BLaER1 (cell line): ENCODE results near the gene TAS1R2.

ENCODE experiments used
- H3K27ac ChIP-seq: shearing (Covaris generic); formaldehyde crosslinking; 2 replicates; pipeline ENCODE4 v1.8.1; 2022
- H3K27me3 ChIP-seq: shearing (Covaris generic); formaldehyde crosslinking; 2 replicates; pipeline ENCODE4 v1.8.1; 2022
- H3K36me3 ChIP-seq: shearing (Covaris generic); formaldehyde crosslinking; 2 replicates; pipeline ENCODE4 v1.8.1; 2022
- H3K4me1 ChIP-seq: shearing (Covaris generic); formaldehyde crosslinking; 2 replicates; pipeline ENCODE4 v1.8.1; 2022
- H3K4me2 ChIP-seq: shearing (Covaris generic); formaldehyde crosslinking; 2 replicates; pipeline ENCODE4 v1.8.1; 2022
- H3K4me3 ChIP-seq: shearing (Covaris generic); formaldehyde crosslinking; 2 replicates; pipeline ENCODE4 v1.8.1; 2022
- H3K9ac ChIP-seq: shearing (Covaris generic); formaldehyde crosslinking; 2 replicates; pipeline ENCODE4 v1.8.1; 2022
- H3K9me3 ChIP-seq: shearing (Covaris generic); formaldehyde crosslinking; 2 replicates; pipeline ENCODE4 v1.8.1; 2022
- H4K20me1 ChIP-seq: shearing (Covaris generic); formaldehyde crosslinking; 2 replicates; pipeline ENCODE4 v1.8.1; 2022
- Cebpa-rat ChIP-seq: shearing (Covaris generic); IDR thresholded peaks from 2 replicates; pipeline ENCODE4 v1.8.1; 2022

The TAS1R2 gene

DNA sequence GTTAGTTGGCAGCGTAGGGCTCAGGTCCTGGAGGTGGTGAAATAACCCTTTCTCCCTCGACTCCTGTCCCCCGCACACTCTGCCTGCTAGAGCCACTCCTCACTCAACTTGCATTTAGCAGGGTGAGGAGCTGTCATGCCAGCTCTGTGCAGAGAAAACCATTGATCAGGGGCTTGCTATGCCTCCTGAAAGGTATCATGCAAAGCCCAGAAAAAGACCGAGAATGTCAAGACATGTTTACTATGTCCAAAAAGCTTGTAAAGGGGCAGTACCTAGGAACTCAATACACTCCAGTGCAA lies 24.9 kb upstream of the TAS1R2 start:
- no peaks in the 10 kb centered on the region for H3K27me3 ChIP-seq
- TF ChIP-seq Cebpa-rat, result no peak
- H3K9ac ChIP-seq, result no peak overlapping the region
- H4K20me1 ChIP-seq, result no peaks in the 10 kb centered on the region
- H3K27ac ChIP-seq, result no peak overlapping the region
- no peak overlapping the region for H3K4me3 ChIP-seq
- no peaks in the 10 kb centered on the region for H3K9me3 ChIP-seq
- H3K4me1 ChIP-seq, result no peaks in the 10 kb centered on the region
- peaks cover 83% of the 10 kb centered on the region for H3K36me3 ChIP-seq
- no peak overlapping the region for H3K4me2 ChIP-seq

DNA sequence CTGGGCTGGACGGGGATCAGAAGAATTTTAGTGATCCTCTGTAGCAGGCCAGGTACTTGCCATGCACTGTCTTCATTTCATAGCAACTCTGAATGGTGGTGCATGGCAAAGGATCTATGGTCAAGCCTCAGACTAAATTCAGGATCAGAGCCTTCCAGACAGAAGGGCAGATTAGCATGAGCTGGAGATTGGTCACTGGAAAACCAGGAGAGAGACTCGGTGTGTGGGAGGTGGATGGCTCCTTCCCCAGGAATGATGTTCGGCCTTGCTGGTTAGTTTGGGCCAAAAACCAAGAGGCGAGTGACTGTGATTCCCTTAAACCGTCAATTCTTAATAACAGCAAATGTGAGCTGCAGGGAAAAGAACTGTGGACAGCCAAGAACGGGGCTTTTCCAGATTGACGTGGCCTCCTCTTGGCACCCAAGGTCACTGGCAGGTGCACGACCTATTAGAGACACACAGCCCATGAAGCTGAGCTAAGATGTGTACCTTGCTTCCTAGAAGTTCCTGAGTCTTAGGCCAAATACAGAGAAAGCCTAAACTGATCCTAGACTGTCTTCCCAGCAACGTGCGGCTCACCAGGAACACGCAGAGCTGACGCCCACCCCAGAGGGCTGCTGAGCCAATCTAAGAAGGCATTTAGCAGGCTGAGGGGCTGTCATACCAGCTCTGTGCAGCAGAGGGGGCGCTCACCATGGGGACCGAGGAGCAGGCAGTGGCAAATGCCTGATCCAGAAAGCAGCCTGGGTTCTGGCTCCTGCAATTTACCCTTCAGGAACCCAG lies 24.4 kb upstream of the TAS1R2 start:
- H3K4me2 ChIP-seq, result no peak overlapping the region
- H4K20me1 ChIP-seq, result no peaks in the 10 kb centered on the region
- H3K4me3 ChIP-seq, result no peak overlapping the region
- peaks cover 82% of the 10 kb centered on the region for H3K36me3 ChIP-seq
- H3K27ac ChIP-seq, result no peak overlapping the region
- no peak overlapping the region for H3K9ac ChIP-seq
- H3K4me1 ChIP-seq, result no peaks in the 10 kb centered on the region
- H3K9me3 ChIP-seq, result no peaks in the 10 kb centered on the region
- no peaks in the 10 kb centered on the region for H3K27me3 ChIP-seq
- TF ChIP-seq Cebpa-rat, result no peak

DNA sequence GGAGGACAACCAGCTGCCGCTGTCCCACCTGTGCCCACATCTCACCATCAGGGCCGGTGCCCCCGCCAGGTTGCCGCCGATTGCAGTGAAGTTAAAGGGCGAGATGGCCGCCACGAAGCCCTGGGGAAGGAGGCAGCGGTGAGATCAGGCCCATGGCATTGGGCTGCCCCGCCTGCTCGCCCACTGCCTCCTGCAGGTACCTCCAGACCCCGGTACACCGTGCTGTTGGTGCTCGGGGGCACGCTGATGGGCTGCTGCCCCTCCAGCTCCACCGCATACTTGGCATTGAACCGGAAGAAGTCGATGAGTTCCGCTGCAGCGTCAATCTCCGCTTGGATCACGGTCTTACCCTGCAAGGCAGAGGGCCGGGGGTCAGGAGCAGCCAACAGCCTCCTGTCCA lies 23.6 kb upstream of the TAS1R2 start:
- no peaks in the 10 kb centered on the region for H3K9me3 ChIP-seq
- no peak overlapping the region for H3K4me3 ChIP-seq
- H3K36me3 ChIP-seq, result peaks cover 75% of the 10 kb centered on the region
- H3K4me2 ChIP-seq, result no peak overlapping the region
- no peaks in the 10 kb centered on the region for H3K4me1 ChIP-seq
- H3K9ac ChIP-seq, result no peak overlapping the region
- H3K27ac ChIP-seq, result no peak overlapping the region
- H4K20me1 ChIP-seq, result no peaks in the 10 kb centered on the region
- H3K27me3 ChIP-seq, result no peaks in the 10 kb centered on the region
- TF ChIP-seq Cebpa-rat, result no peak

DNA sequence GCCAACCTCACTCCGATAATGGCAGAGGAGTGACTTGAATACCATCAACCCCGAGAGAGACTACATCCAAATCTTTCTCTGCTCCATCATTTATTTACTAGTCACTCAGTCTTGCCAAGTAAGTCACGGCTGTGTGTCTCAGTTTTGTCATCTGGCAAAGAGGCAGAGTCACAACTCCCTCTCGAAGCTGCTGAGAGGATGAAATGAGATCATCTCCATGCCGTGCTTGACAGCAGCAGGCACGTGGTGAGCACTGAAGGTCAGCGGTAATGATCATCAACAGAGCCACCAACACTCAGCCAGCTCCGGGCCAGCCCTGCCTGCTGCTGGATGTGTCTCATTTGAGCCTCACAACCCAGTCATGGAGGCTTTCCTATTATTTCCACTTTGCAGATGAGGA lies 23.0 kb upstream of the TAS1R2 start:
- H3K27me3 ChIP-seq, result no peaks in the 10 kb centered on the region

DNA sequence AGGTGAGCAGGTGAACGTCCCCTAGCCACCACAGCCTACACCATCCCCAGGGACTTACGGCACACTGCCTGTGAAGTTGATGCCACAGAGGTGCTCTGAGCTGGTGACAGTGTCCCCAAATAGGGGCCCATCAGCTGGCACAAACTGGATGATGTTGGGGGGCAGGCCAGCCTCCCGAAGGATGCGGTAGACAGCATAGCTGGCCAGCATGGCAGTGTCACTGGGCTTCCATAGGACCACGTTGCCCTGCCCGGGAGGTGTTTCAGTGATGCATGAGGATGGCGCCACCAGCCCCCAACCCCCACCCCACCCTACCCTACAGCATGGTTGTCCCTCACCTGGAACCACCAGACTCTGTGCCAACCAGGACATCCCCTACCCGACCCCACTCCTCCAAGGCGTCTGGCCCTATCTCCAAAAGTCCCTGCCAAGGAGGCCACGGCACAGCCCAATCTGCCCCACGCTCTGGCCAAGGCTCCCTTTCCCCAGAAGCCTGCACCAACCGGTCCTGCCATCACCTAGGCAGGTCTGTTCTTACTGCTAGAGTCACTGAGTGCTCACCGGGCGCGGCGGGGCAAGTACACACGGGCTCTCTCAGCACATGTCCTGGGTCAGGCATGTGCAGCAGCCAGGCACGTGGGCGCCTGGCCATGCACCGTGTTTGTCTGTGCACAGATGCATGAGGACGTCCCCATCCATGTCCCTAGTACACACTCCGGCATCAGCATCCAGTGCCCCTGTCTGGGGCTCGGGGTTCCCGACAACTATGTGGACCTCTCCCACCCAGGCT lies 22.4 kb upstream of the TAS1R2 start:
- no peaks in the 10 kb centered on the region for H3K9me3 ChIP-seq
- TF ChIP-seq Cebpa-rat, result no peak
- H3K27ac ChIP-seq, result no peak overlapping the region
- H3K9ac ChIP-seq, result no peak overlapping the region
- no peaks in the 10 kb centered on the region for H3K27me3 ChIP-seq
- H4K20me1 ChIP-seq, result no peaks in the 10 kb centered on the region
- no peak overlapping the region for H3K4me2 ChIP-seq
- no peak overlapping the region for H3K4me3 ChIP-seq
- H3K36me3 ChIP-seq, result peaks cover 64% of the 10 kb centered on the region
- no peaks in the 10 kb centered on the region for H3K4me1 ChIP-seq

More for the DNA sequence above, 23.0 kb upstream of the TAS1R2 start:
- Histone ChIP-seq H3K36me3 (peaks cover 69% of the 10 kb centered on the region), H3K4me1 (no peaks in the 10 kb centered on the region), H4K20me1 (no peaks in the 10 kb centered on the region), H3K27ac (no peak overlapping the region), H3K9me3 (no peaks in the 10 kb centered on the region), H3K9ac (no peak overlapping the region), H3K4me3 (no peak overlapping the region), H3K4me2 (no peak overlapping the region)
- TF ChIP-seq Cebpa-rat, result no peak

DNA sequence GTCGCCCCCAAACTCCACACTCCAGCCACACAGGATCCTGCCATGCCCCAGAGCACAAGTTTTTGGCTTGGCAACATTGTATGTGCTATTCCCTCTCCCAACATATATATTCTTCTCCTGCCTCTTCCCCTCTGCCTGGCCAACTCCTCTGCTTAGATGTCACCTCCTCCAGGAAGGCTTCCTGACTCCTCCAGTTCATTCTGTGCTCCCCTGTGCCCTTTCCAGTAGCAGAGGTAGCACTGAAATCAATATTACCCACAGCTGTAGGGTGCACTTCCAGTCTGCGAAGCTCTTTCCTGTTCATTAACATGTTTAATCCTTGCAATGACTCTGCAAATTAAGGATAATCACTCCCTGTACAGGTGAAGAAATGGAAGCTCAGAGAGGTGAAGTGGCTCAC lies 21.7 kb upstream of the TAS1R2 start:
- Histone ChIP-seq H3K27ac (no peak overlapping the region), H3K36me3 (peaks cover 64% of the 10 kb centered on the region), H3K9ac (no peak overlapping the region), H3K9me3 (no peaks in the 10 kb centered on the region), H3K27me3 (no peaks in the 10 kb centered on the region), H3K4me3 (no peak overlapping the region), H3K4me2 (no peak overlapping the region), H3K4me1 (no peaks in the 10 kb centered on the region), H4K20me1 (no peaks in the 10 kb centered on the region)
- TF ChIP-seq Cebpa-rat, result no peak

DNA sequence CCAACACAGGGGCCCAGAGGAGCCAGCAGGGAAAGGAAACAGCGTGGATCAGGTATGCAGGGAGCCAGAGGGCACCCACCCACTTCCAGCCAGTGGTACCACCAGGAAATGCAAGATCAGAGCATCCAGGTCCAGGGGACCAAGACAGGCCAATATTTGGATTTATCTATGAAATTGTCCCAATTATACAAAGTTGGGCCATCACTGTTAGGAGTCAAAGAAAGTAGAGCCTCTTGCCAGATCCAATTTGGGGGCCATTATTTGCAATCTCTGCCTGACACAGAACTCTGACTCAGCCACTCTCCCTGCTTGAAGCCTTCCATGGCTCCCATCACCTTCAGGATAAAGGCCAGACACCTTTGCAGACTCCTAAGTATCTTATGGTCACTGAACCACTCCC lies 21.1 kb upstream of the TAS1R2 start:
- Histone ChIP-seq H3K27me3 (no peaks in the 10 kb centered on the region), H3K36me3 (peaks cover 67% of the 10 kb centered on the region), H3K9me3 (no peaks in the 10 kb centered on the region), H3K9ac (no peak overlapping the region), H4K20me1 (no peaks in the 10 kb centered on the region), H3K4me3 (no peak overlapping the region), H3K4me2 (no peak overlapping the region), H3K27ac (no peak overlapping the region), H3K4me1 (no peaks in the 10 kb centered on the region)
- no peak for TF ChIP-seq Cebpa-rat

DNA sequence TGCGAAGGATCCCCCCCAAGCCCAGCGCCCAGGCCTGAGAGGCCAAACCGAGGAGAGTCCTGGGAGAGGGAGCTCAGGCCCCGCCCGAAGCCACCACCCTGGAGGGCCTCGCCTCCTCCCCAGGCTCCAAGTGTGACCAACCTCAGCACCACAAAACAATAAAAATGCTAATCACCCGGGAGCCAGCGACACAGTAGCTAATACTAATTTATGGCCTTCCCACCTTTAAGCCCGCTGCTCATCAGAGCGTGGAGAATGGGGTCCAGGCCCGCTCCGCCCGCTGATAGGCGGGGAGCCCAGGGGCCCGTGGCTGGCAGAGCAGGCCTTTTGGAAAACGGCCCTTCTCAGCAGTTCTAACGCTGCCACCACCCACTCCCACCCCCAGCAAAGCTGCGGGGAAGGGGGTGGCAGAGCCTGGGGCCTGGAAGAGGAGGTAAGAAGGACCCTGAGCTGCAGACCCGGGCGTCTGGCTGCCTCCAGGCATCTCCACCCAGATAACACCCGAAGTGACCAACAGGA lies 20.4 kb upstream of the TAS1R2 start:
- H3K27me3 ChIP-seq, result no peaks in the 10 kb centered on the region
- H3K4me3 ChIP-seq, result no peak overlapping the region
- H3K36me3 ChIP-seq, result peaks cover 67% of the 10 kb centered on the region
- no peaks in the 10 kb centered on the region for H3K4me1 ChIP-seq
- H3K9ac ChIP-seq, result no peak overlapping the region
- H3K27ac ChIP-seq, result no peak overlapping the region
- TF ChIP-seq Cebpa-rat, result no peak
- H3K4me2 ChIP-seq, result no peak overlapping the region
- no peaks in the 10 kb centered on the region for H4K20me1 ChIP-seq
- no peaks in the 10 kb centered on the region for H3K9me3 ChIP-seq

DNA sequence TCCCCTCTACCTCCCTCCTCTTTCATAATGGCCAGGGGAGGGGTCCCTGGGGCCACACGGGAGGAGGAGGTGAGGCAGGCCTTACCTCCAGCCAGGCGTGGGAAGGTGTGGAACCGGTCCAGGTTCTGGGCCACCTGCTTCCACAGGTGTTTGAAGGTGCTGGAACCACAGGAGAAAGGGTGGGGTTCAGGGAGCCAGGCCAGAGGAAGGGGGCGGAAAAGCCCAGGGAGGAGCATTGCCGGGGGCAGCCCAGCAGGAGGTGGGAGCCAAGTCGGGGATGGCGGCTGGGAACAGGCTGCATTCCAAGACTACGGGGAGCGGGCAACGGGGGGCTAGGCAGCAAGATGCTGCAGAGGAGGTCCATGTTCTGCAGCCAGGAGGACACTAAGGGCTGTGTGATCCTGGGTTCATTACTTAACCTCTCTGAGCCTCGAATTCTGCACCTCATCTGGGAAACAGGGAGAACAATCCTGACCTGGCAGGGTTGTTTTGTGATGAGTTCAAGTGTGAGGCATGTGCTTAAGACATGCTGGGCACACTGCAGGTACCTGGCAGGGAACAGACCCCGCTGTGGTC lies 19.8 kb upstream of the TAS1R2 start:
- H3K36me3 ChIP-seq, result peaks cover 66% of the 10 kb centered on the region
- H3K9ac ChIP-seq, result no peak overlapping the region
- no peak overlapping the region for H3K4me2 ChIP-seq
- H3K4me1 ChIP-seq, result no peaks in the 10 kb centered on the region
- H3K9me3 ChIP-seq, result no peaks in the 10 kb centered on the region
- TF ChIP-seq Cebpa-rat, result no peak
- H3K27me3 ChIP-seq, result no peaks in the 10 kb centered on the region
- H3K4me3 ChIP-seq, result no peak overlapping the region
- no peak overlapping the region for H3K27ac ChIP-seq
- H4K20me1 ChIP-seq, result no peaks in the 10 kb centered on the region
